Keratinocyte (primary cell): ENCODE data around the gene PCK1.

Source experiments
- CTCF ChIP-seq, 3 experiments: IDR thresholded peaks in 1 of 3; conservative IDR thresholded peaks in 1 of 3; optimal IDR thresholded peaks in 1 of 3; 2 replicates in 2 of 3; 3 replicates in 1 of 3; pipeline versions ENCODE3 to v1.5.1; 2011; ENCODE audit warnings: low read length in 3 of 3, mild to moderate bottlenecking in 3 of 3, moderate library complexity in 2 of 3, control low read depth in 1 of 3, inconsistent platforms in 1 of 3; ENCODE audit not compliant: insufficient read depth in 2 of 3; ENCODE audit errors: extremely low read depth in 1 of 3
- EZH2 ChIP-seq: IDR thresholded peaks from one replicate; pipeline ENCODE4 v1.6.1; 2012; ENCODE audit warnings: inconsistent platforms, mild to moderate bottlenecking, low read length, moderate library complexity

- TF ChIP-seq CTCF (optimal IDR thresholded peaks at IDR 0.05 in 1 of 3, IDR thresholded peaks at IDR 0.05 in 1 of 3, conservative IDR thresholded peaks at IDR 0.05 in 1 of 3; ENCODE audit: extremely low read depth in 1 of 3, insufficient read depth in 2 of 3, low read length in 3 of 3) (no peak), EZH2 (no peak)
Measured at GRCh38 chr20:57593134-57593886, 32.4 kb downstream of the PCK1 start.
